Endothelial cell of hepatic sinusoid (primary cell): ENCODE measurements around the gene CDHR1.
"Not testable (repeated sequence)": the region's sequence is repeated elsewhere in the genome, so short reads cannot be mapped to it uniquely, and the experiment has no call there.

Source experiments
- in situ Hi-C: cut with HindIII; loops from 2 replicates; pipeline ENCODE4 v1.10.0; 2017; ENCODE audit warnings: low sequenced_read_pairs

The CDHR1 gene

DNA sequence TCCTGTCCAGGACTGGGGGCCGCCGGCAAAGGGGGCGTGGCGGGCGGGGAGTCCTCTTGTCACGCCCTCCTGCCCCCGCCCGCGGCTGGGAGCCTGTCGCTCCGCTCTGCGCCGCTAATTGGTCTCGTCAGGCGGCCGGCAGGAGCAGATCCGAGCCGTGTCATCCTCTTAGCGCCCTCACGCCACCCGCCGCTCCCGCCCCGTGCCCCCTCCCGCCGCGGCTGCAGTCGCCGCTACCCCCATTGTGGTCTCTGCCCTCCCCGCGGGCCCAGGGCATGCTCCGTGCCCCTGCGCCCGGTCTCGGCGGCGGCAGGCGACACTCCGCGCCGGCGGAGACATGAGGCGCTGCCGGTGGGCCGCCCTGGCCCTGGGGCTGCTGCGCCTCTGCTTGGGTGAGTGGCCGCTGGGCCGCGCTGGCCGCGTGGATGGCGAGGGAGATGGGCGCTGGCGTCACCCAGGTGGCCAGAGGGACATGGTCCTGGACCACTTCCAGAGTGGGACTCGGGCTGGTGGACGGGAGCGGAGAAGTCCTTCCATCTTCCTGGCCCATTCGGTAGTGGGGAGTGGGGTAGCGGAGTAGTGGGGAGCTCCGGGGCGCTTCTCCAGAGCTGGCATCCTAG lies at the start of gene CDHR1:
Gene CDHR1 (plus strand): TSS at position 114 of the 620 bp plus-strand sequence. CDS start 224 bp downstream, at position 338.
- in situ Hi-C loops = no loop called here

GRCh38 chr10:84147347-84147746 lies 47.0 kb upstream of the CDHR1 start:
- in situ Hi-C loops = loop anchor here (5.0 kb wide), 1 partner anchor 70 kb away; no protein-coding TSS in a partner anchor

- in situ Hi-C loops = loop anchor here (5.0 kb wide), 1 partner anchor 69 kb away; no protein-coding TSS in a partner anchor
These were observed 46.2 kb upstream of the CDHR1 start for GRCh38 chr10:84148006-84148597.

GRCh38 chr10:84149854-84150253 lies 44.5 kb upstream of the CDHR1 start:
- in situ Hi-C loops = loop anchor here (5.0 kb wide), 1 partner anchor 67 kb away; no protein-coding TSS in a partner anchor

- in situ Hi-C loops = no loop called here
These were observed 41.6 kb upstream of the CDHR1 start for GRCh38 chr10:84152769-84153168.

- in situ Hi-C loops = no loop called here
These were observed 38.8 kb upstream of the CDHR1 start for GRCh38 chr10:84155521-84155920.

DNA sequence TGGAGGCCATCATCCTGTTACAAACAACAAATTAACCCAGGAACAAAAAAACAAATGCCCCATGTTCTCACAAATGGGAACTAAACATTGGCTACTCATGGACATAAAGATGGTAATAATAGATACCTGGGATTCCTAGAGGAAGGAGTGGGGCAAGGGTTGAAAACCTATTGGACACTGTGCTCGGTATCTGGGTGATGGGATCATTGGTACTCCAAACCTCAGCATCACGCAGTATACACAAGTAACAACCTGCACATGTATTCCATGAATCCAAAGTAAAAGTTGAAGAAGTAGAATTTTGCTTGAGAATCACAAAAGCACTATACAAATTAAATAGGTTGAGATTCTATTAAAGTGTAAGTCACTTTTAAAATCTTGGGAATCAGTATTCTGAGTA lies 38.3 kb upstream of the CDHR1 start:
- in situ Hi-C loops = no loop called here

DNA sequence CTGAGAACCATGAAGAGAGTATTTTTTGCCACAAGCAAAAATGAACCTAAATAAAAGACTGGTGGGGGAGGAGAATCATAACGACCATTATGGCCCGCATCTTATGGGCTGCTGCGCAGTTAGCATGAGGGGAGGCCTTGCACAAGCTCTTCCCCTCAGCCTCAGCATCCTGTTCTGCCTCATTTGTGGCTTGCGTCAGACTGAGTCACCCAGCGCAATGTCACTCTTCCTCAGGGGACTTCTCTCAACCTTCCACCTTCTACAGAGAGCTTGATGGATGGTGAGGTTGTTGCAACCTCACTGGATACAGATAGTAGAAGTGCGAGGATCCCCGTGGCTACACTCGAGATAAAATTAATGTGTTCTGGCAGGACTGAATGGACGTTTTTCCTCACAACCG lies 37.6 kb upstream of the CDHR1 start:
- in situ Hi-C loops = no loop called here

DNA sequence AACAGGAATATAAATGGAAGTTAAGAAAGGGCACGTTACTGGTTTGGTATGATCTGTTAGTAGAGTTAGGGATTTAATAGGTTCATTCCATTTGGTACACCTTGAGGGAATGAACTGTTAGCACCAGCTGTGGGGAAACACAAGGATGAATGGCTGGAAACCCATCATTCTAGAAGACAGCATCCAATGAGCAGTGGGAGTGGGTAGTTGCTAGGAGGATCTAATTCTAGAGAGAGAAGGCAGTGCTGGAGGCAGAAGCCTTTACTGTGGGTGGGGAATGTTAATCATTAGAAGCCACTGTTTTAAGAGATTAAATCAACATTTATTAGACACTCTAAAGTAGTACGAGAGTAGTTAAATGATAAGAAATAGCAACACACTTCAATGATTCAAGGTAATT lies 36.3 kb upstream of the CDHR1 start:
- in situ Hi-C loops = no loop called here

DNA sequence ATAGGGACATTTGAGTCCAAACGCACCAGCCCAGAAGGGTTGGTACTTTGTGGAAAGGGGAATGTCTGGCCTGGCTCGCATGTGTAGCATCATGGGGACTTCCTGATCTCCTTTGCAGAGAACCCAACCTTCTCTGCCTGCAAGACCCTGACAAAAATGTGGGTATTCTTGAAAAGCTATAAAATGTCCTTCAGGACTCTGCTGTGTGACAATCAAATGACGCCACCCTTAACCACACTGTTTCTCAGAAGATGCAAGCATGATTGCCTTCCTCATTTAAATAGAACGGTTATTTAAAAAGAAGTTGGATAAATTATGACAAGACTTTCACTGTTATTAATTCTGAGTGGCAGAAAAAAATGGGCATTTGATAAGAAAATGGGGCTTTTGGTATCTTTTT lies 35.8 kb upstream of the CDHR1 start:
- in situ Hi-C loops = no loop called here

DNA sequence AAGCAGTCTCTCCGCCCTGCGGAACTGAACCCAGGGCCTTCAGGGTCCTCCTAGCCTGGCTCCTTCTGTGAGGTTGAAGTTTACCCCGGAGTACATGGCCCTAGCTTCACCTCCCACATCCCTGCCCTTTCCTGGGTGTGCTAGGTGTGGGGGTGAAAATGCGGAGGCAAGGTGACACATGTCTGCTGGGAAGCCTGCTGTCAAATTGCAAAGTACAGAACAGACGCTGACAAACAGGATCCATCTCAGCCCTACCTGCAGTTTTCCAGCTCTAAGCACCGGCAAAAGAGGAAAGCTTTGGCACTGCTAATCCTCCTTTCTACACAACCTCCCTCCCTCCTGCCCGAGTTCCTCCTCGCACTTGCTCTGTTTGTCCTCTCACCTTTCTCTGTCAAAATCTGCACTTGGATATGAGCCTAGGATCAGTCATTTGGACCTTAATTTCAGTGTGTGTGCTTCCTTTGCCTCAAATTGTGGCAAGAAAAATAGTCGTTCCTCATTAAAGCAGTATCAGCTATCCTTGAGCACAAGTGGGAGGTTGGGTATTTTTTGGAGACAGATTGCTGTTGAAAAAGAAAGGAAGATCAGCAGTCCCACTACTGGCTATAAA lies 35.2 kb upstream of the CDHR1 start:
- in situ Hi-C loops = no loop called here

DNA sequence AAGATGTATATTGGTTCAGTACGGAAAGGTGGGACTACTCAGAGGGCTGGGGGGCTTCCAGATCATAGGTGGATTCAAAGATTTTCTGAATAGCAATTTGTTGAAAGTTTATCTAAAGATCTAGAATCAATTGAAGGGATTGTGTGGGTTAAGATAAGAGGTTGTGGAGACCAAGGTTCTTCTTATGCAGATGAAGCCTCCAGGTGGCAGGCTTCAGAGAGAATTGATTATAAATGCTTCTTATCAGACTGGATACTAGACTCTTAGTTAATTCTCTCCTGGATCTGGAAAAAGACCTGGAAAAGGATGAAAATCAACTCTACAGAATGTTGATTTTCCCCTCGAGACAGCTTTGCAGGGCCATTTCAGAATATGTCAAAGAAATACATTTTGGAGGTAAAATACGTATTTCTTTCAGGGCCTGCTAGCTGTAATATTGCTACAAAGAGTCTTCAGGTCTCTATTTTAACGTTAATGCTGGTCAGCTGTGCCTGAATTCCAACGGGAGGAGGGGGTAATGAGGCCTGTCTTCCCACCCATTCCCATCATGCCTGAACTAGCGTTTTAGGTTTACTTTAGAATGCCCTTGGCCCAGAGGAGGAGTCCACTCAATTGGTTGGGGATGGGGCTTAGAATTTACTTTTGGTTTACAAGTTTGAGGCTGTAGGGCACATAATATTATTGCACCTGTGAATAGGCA lies 33.5 kb upstream of the CDHR1 start:
- in situ Hi-C loops = no loop called here

DNA sequence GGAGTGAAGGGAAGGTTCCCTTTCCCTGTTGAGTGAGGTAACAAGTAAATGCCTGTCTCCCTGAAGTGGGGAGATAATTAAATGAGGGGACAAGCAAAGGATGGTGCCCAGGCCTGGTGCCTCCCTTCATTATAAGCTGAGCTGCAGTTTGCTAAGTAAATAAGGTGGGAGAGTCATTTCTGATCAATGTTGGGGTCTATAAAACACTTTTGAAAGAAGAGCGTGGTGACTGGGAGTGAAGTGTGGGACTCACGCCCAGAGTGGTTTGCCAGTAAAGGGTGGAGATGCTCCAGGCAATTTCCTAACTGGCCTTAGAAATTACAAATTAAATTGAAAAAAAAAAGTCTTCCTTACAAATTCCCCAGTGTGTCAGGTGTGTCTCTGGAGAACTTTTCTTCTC lies 30.3 kb upstream of the CDHR1 start:
- in situ Hi-C loops = no loop called here

- in situ Hi-C loops = no loop called here
These were observed 29.9 kb upstream of the CDHR1 start for GRCh38 chr10:84164442-84164841.

- in situ Hi-C loops = no loop called here
These were observed 27.6 kb upstream of the CDHR1 start for GRCh38 chr10:84166620-84167288.

- in situ Hi-C loops = not testable (repeated sequence)
These were observed 27.1 kb upstream of the CDHR1 start for GRCh38 chr10:84167289-84167653.

- in situ Hi-C loops = not testable (repeated sequence)
These were observed 26.0 kb upstream of the CDHR1 start for GRCh38 chr10:84168382-84168781.

DNA sequence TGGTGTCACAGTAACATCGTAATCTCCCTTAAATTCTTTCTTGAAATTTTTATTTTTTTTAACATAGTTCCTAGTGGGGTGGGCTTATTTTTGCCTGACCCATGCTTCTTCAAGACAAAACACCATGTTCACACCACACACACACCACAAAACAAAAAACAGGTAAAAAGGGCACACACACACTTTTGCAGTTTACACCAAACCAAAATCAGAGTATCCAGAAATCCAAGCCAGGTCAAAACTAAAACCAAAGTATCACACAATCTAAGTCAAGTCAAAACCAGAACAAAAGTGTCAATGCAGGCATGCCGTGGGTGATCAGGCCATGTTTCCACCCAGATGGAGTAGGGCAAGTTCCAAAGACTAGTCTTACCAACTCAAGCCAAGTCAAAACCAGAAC lies 23.1 kb upstream of the CDHR1 start:
- in situ Hi-C loops = not testable (repeated sequence)

- in situ Hi-C loops = not testable (repeated sequence)
These were observed 22.5 kb upstream of the CDHR1 start for GRCh38 chr10:84171700-84172466.
